Activated naive CD4-positive, alpha-beta T cell treated with anti-CD3 and anti-CD28 coated beads, Interleukin-2, amount 50 U/mL, for 16 hours (primary cell): Measurements from ENCODE around the gene DNAJC1.
"Not testable (repeated sequence)": the region's sequence is repeated elsewhere in the genome, so short reads cannot be mapped to it uniquely, and the experiment has no call there.

Source experiments
- DNase-seq: peaks from one replicate; pipeline ENCODE4 v3.0.0-alpha.2; 2020

Gene DNAJC1

GRCh38 chr10:22003177-22003963 lies at the start of gene DNAJC1:
TSS of gene DNAJC1 (minus strand) at chr10:22003730. CDS start at chr10:22003434, 296 bp downstream.
- DNase-seq, result peak; percentile 98

GRCh38 chr10:22053048-22053447 lies 49.5 kb upstream of the DNAJC1 start:
- no peak for DNase-seq

GRCh38 chr10:22049635-22050034 lies 46.1 kb upstream of the DNAJC1 start:
- no peak for DNase-seq

- DNase-seq, result no peak
These were observed 44.3 kb upstream of the DNAJC1 start for GRCh38 chr10:22047812-22048211.

GRCh38 chr10:22043327-22043633 lies 39.8 kb upstream of the DNAJC1 start:
- DNase-seq, result no peak

GRCh38 chr10:22042557-22043326 lies 39.2 kb upstream of the DNAJC1 start:
- no peak for DNase-seq

GRCh38 chr10:22034333-22034732 lies 30.8 kb upstream of the DNAJC1 start:
- no peak for DNase-seq

GRCh38 chr10:22032268-22032667 lies 28.7 kb upstream of the DNAJC1 start:
- DNase-seq, result not testable (repeated sequence)

- DNase-seq, result no peak
These were observed 26.9 kb upstream of the DNAJC1 start for GRCh38 chr10:22030421-22030820.

- no peak for DNase-seq
These were observed 26.1 kb upstream of the DNAJC1 start for GRCh38 chr10:22029445-22030236.

- no peak for DNase-seq
These were observed 24.1 kb upstream of the DNAJC1 start for GRCh38 chr10:22027364-22028238.

GRCh38 chr10:22026287-22026686 lies 22.8 kb upstream of the DNAJC1 start:
- no peak for DNase-seq

GRCh38 chr10:22023508-22023907 lies 20.0 kb upstream of the DNAJC1 start:
- DNase-seq, result no peak

GRCh38 chr10:22022257-22023032 lies 18.9 kb upstream of the DNAJC1 start:
- DNase-seq, result peak; percentile 53

- DNase-seq, result not testable (repeated sequence)
These were observed 17.6 kb upstream of the DNAJC1 start for GRCh38 chr10:22021144-22021543.

- DNase-seq, result no peak
These were observed 13.9 kb upstream of the DNAJC1 start for GRCh38 chr10:22017283-22018020.

- no peak for DNase-seq
These were observed 12.6 kb upstream of the DNAJC1 start for GRCh38 chr10:22016046-22016705.

GRCh38 chr10:22010973-22011408 lies 7.5 kb upstream of the DNAJC1 start:
- no peak for DNase-seq

- DNase-seq, result no peak
These were observed 7.0 kb upstream of the DNAJC1 start for GRCh38 chr10:22010539-22010938.

- DNase-seq, result no peak
These were observed 2.9 kb upstream of the DNAJC1 start for GRCh38 chr10:22006379-22006884.
